GM23248 (cell line): Measurements from ENCODE around the gene CXCR5. TPM values are rescaled to one million over a fixed set of nuclear protein-coding genes. Genes with fewer than 3 reads are reported as not detected.

Source experiments
- DNase-seq: peaks from one replicate; pipeline ENCODE4 v3.0.0-alpha.2; 2015
- H2AFZ ChIP-seq: fragments of 200-600 bp; sonication (generic); 2 replicates; pipeline ENCODE4 v1.6.1; 2016; ENCODE audit warnings: antibody characterized with exemption
- H3F3A ChIP-seq: fragments of 200-600 bp; sonication (generic); 2 replicates; pipeline ENCODE4 v1.6.1; 2016; ENCODE audit warnings: mild to moderate bottlenecking, antibody characterized with exemption, mixed run types; ENCODE audit not compliant: insufficient read depth
- H3K27ac ChIP-seq: fragments of 200-600 bp; sonication (generic); 2 replicates; pipeline ENCODE4 v1.5.1; 2016; ENCODE audit warnings: mild to moderate bottlenecking
- H3K27me3 ChIP-seq: fragments of 200-600 bp; sonication (generic); replicated peaks from 2 replicates; pipeline ENCODE4 v1.6.1; 2016; ENCODE audit warnings: mild to moderate bottlenecking; ENCODE audit not compliant: insufficient read depth
- H3K36me3 ChIP-seq: fragments of 200-600 bp; sonication (generic); 2 replicates; pipeline ENCODE4 v1.6.1; 2016; ENCODE audit warnings: low read depth, mild to moderate bottlenecking
- H3K4me1 ChIP-seq: fragments of 200-600 bp; sonication (generic); 2 replicates; pipeline ENCODE4 v1.6.1; 2016; ENCODE audit warnings: mild to moderate bottlenecking; ENCODE audit not compliant: insufficient read depth
- H3K4me2 ChIP-seq: fragments of 200-600 bp; sonication (generic); one replicate; pipeline ENCODE4 v1.6.1; 2016; ENCODE audit warnings: mild to moderate bottlenecking; ENCODE audit not compliant: unreplicated experiment
- H3K4me3 ChIP-seq: fragments of 200-600 bp; sonication (generic); 2 replicates; pipeline ENCODE4 v1.5.1; 2016; ENCODE audit warnings: mild to moderate bottlenecking
- H3K79me2 ChIP-seq: fragments of 200-600 bp; sonication (generic); 2 replicates; pipeline ENCODE4 v1.6.1; 2016; ENCODE audit warnings: mild to moderate bottlenecking; ENCODE audit not compliant: insufficient read depth
- H3K9ac ChIP-seq: fragments of 200-600 bp; sonication (generic); 2 replicates; pipeline ENCODE4 v1.6.1; 2016; ENCODE audit warnings: mild to moderate bottlenecking
- H3K9me2 ChIP-seq: fragments of 200-600 bp; sonication (generic); 2 replicates; pipeline ENCODE4 v1.6.1; 2016; ENCODE audit warnings: mixed run types, mild to moderate bottlenecking, moderate library complexity; ENCODE audit not compliant: insufficient read depth
- H3K9me3 ChIP-seq: fragments of 200-600 bp; sonication (generic); one replicate; pipeline ENCODE4 v1.6.1; 2017; ENCODE audit warnings: low read depth
- H4K20me1 ChIP-seq: fragments of 200-600 bp; sonication (generic); 2 replicates; pipeline ENCODE4 v1.6.0; 2016; ENCODE audit not compliant: insufficient read depth
- EZH2 ChIP-seq: fragments of 200-600 bp; sonication (generic); IDR thresholded peaks from 2 replicates; pipeline ENCODE4 v1.6.1; 2018; ENCODE audit warnings: antibody characterized with exemption, mild to moderate bottlenecking; ENCODE audit not compliant: insufficient read depth, poor library complexity, severe bottlenecking
- EZH2phosphoT487 ChIP-seq: fragments of 200-600 bp; sonication (generic); IDR thresholded peaks from 2 replicates; pipeline ENCODE4 v1.6.1; 2018; ENCODE audit warnings: antibody characterized with exemption, moderate library complexity, mild to moderate bottlenecking, low read depth; ENCODE audit not compliant: insufficient read depth
- WGBS, 2 experiments: methylation state at CpG; one replicate each; pipeline ENCODE4 v1.1.6; 2015 to 2017; ENCODE audit warnings: low lambda C conversion rate in 2 of 2, low coverage in 1 of 2; ENCODE audit errors: missing lambda C conversion rate in 2 of 2; 5-methylcytosine and 5-hydroxymethylcytosine counted together
- in situ Hi-C: fragments of 300-500 bp; cut with MboI; formaldehyde crosslinking; loops from 2 replicates; pipeline ENCODE4 v1.15.0; 2020
- polyA plus RNA-seq: library from polyadenylated mRNA; unstranded; fragments of >200 nt; fragmentation: Nextera tagmentation; extraction: Ambion mirVana; gene quantifications from 2 replicates; pipeline ENCODE4 v1.2.1, GENCODE V29; 2016
- total RNA-seq: library from RNA; depleted of rRNA; stranded (reverse); fragments of >200 nt; shearing (Covaris generic); gene quantifications from 2 replicates; pipeline ENCODE4 v1.2.3, GENCODE V29; 2014

Gene CXCR5
- total and polyA plus RNA-seq, 2 experiments from 2014 or later, result not detected

GRCh38 chr11:118870396-118871343 lies 13.0 kb upstream of the CXCR5 start:
- DNase-seq, result peak; percentile 44
- Histone ChIP-seq H3K4me3 (peak overlapping the region; percentile 17; the same call in 1 of the 2 replicates), H4K20me1 (no peaks in the 10 kb centered on the region), H3K36me3 (no peaks in the 10 kb centered on the region), H3K9me2 (no peaks in the 10 kb centered on the region), H3K4me1 (peaks cover 6% of the 10 kb centered on the region), H3K9me3 (no peaks in the 10 kb centered on the region), H3K79me2 (no peaks in the 10 kb centered on the region), H3F3A (no peaks in the 10 kb centered on the region), H2AFZ (peak overlapping the region; percentile 71), H3K27ac (peak overlapping the region; percentile 14; the same call in 1 of the 2 replicates), H3K4me2 (peak overlapping the region; percentile 30), H3K9ac (peak overlapping the region; percentile 35), H3K27me3 (no peaks in the 10 kb centered on the region)
- in situ Hi-C loops, result no loop called here
- TF ChIP-seq EZH2phosphoT487, result no peak
- no peak for TF ChIP-seq EZH2
- 45 to 47% methylated on average over 14 of the region's 14 CpGs for WGBS, 2 experiments

GRCh38 chr11:118872403-118872821 lies 11.3 kb upstream of the CXCR5 start:
- TF ChIP-seq EZH2phosphoT487 (no peak), EZH2 (no peak)
- H3K9me3 ChIP-seq, result no peaks in the 10 kb centered on the region
- no peak overlapping the region for H3K4me2 ChIP-seq
- no peak overlapping the region for H2AFZ ChIP-seq
- H4K20me1 ChIP-seq, result no peaks in the 10 kb centered on the region
- in situ Hi-C loops, result no loop called here
- no peaks in the 10 kb centered on the region for H3F3A ChIP-seq
- DNase-seq, result no peak
- no peaks in the 10 kb centered on the region for H3K36me3 ChIP-seq
- 88 to 93% methylated on average over 17 of the region's 17 CpGs for WGBS, 2 experiments
- H3K4me3 ChIP-seq, result no peak overlapping the region
- H3K9ac ChIP-seq, result no peak overlapping the region
- no peaks in the 10 kb centered on the region for H3K9me2 ChIP-seq
- H3K27me3 ChIP-seq, result no peaks in the 10 kb centered on the region
- H3K79me2 ChIP-seq, result no peaks in the 10 kb centered on the region
- H3K4me1 ChIP-seq, result peaks cover 6% of the 10 kb centered on the region
- no peak overlapping the region for H3K27ac ChIP-seq

DNA sequence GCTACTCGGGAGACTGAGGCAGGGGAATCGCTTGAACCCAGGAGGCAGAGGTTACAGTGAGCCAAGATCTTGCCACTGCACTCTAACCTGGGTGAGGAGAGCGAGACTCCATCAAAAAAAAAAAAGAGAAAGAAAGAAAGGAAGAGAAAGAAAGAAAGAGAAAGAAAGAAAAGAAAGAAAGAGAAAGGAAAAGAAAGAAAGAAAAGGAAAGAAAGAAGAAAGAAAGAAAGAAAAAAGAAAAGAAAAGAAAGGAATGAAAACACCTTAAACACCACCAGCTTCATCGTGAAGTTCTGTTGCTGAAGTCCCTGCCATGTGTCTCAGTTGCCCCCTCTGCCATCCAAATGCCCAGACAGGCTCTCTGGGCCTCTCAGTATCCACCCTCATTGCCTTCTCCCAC lies 9.9 kb upstream of the CXCR5 start:
- TF ChIP-seq EZH2phosphoT487, result no peak
- TF ChIP-seq EZH2, result no peak
- in situ Hi-C loops, result no loop called here
- H3K36me3 ChIP-seq, result no peaks in the 10 kb centered on the region
- no peaks in the 10 kb centered on the region for H3K9me2 ChIP-seq
- 62 to 67% methylated on average over 4 of the region's 4 CpGs for WGBS, 2 experiments
- DNase-seq, result no peak
- no peaks in the 10 kb centered on the region for H3K79me2 ChIP-seq
- no peaks in the 10 kb centered on the region for H3K9me3 ChIP-seq
- H3K27me3 ChIP-seq, result no peaks in the 10 kb centered on the region
- peaks cover 6% of the 10 kb centered on the region for H3K4me1 ChIP-seq
- H3K27ac ChIP-seq, result no peak overlapping the region
- no peak overlapping the region for H3K9ac ChIP-seq
- no peak overlapping the region for H3K4me3 ChIP-seq
- no peak overlapping the region for H2AFZ ChIP-seq
- H3F3A ChIP-seq, result no peaks in the 10 kb centered on the region
- no peaks in the 10 kb centered on the region for H4K20me1 ChIP-seq
- H3K4me2 ChIP-seq, result no peak overlapping the region

DNA sequence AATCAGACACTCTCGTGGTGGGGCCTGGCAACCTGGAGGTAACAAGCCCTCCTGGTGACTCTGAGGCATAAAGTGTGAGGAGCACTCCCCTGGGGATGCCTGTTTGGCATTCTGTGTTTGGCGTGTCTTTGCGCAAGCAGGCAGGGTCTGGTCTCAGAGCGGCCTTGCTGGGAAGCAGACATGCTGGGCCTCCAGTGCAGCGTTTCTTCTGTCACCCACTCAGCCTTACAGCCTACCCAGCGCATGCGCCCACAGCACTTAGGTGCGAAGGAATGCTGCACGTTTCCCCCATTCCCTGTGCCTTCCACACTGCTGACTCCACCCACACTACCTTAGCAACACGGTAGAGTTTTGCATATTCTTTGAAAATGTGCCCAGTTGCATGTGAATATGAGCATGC lies 7.4 kb upstream of the CXCR5 start:
- H3K36me3 ChIP-seq, result no peaks in the 10 kb centered on the region
- no peaks in the 10 kb centered on the region for H3K4me1 ChIP-seq
- no peak overlapping the region for H3K27ac ChIP-seq
- in situ Hi-C loops, result no loop called here
- no peak overlapping the region for H3K4me3 ChIP-seq
- H3K9me2 ChIP-seq, result no peaks in the 10 kb centered on the region
- no peaks in the 10 kb centered on the region for H4K20me1 ChIP-seq
- no peak overlapping the region for H3K9ac ChIP-seq
- H3K4me2 ChIP-seq, result no peak overlapping the region
- H3K9me3 ChIP-seq, result no peaks in the 10 kb centered on the region
- DNase-seq, result no peak
- no peaks in the 10 kb centered on the region for H3K27me3 ChIP-seq
- H3F3A ChIP-seq, result no peaks in the 10 kb centered on the region
- TF ChIP-seq EZH2phosphoT487, result no peak
- no peak for TF ChIP-seq EZH2
- H2AFZ ChIP-seq, result no peak overlapping the region
- H3K79me2 ChIP-seq, result no peaks in the 10 kb centered on the region
- WGBS, 2 experiments, result 86 to 89% methylated on average over 10 of the region's 10 CpGs
